Middle frontal gyrus (tissue), 1 donor: ENCODE results near the gene IMPG2.

Source experiments
- DNase-seq: peaks from one replicate; pipeline ENCODE4 v3.0.0-alpha.2; 2015; ENCODE audit warnings: low spot score; ENCODE audit errors: extremely low spot score

IMPG2 gene

GRCh38 chr3:101273608-101274007 lies 46.8 kb downstream of the IMPG2 start:
- DNase-seq, result no peak

- DNase-seq, result no peak
Observed at GRCh38 chr3:101273156-101273555, 47.2 kb downstream of the IMPG2 start.

- no peak for DNase-seq
Observed at GRCh38 chr3:101271728-101272127, 48.6 kb downstream of the IMPG2 start.

GRCh38 chr3:101270149-101270548 lies 50.2 kb downstream of the IMPG2 start:
- DNase-seq, result no peak

GRCh38 chr3:101268971-101269671 lies 51.3 kb downstream of the IMPG2 start:
- DNase-seq, result no peak

GRCh38 chr3:101268141-101268540 lies 52.2 kb downstream of the IMPG2 start:
- no peak for DNase-seq

- DNase-seq, result no peak
Observed at GRCh38 chr3:101266566-101266965, 53.8 kb downstream of the IMPG2 start.

- DNase-seq, result no peak
Observed at GRCh38 chr3:101266071-101266470, 54.3 kb downstream of the IMPG2 start.

GRCh38 chr3:101262393-101263240 lies 57.8 kb downstream of the IMPG2 start:
- DNase-seq, result no peak

GRCh38 chr3:101261506-101261905 lies 58.9 kb downstream of the IMPG2 start:
- peak; percentile 63 for DNase-seq

- DNase-seq, result no peak
Observed at GRCh38 chr3:101259485-101260341, 60.7 kb downstream of the IMPG2 start.

- no peak for DNase-seq
Observed at GRCh38 chr3:101256511-101256910, 63.9 kb downstream of the IMPG2 start.

- DNase-seq, result no peak
Observed at GRCh38 chr3:101255441-101255840, 64.9 kb downstream of the IMPG2 start.

- no peak for DNase-seq
Observed at GRCh38 chr3:101253396-101253795, 67.0 kb downstream of the IMPG2 start.

- DNase-seq, result no peak
Observed at GRCh38 chr3:101252945-101253344, 67.4 kb downstream of the IMPG2 start.

- DNase-seq, result no peak
Observed at GRCh38 chr3:101252307-101252706, 68.1 kb downstream of the IMPG2 start.

GRCh38 chr3:101251441-101251840 lies 68.9 kb downstream of the IMPG2 start:
- DNase-seq, result no peak

GRCh38 chr3:101249522-101249921 lies 70.9 kb downstream of the IMPG2 start:
- DNase-seq, result no peak

- DNase-seq, result no peak
Observed at GRCh38 chr3:101248736-101249135, 71.6 kb downstream of the IMPG2 start.

GRCh38 chr3:101244212-101244575 lies 76.2 kb downstream of the IMPG2 start:
- DNase-seq, result no peak

GRCh38 chr3:101243285-101244211 lies 76.8 kb downstream of the IMPG2 start:
- no peak for DNase-seq
